C4-2B (cell line): ENCODE measurements around the gene OTOG.

Experiments used
- CTCF ChIP-seq: fragments of 450-650 bp; conservative IDR thresholded peaks from 2 replicates; pipeline ENCODE4 v1.5.1; 2017; ENCODE audit warnings: mild to moderate bottlenecking
- ZFX ChIP-seq: fragments of 450-650 bp; IDR thresholded peaks from 2 replicates; pipeline ENCODE4 v1.6.1; 2017

GRCh38 chr11:17563961-17564686 is 17.1 kb downstream of the OTOG start:
- no peak for TF ChIP-seq CTCF
- no peak for TF ChIP-seq ZFX
